GM15510 (cell line): Measurements from ENCODE around the gene C4orf17.

ENCODE experiments used
- POLR2A ChIP-seq: IDR thresholded peaks from 3 replicates; pipeline ENCODE4 v1.6.1; 2011; ENCODE audit warnings: borderline replicate concordance; ENCODE audit not compliant: insufficient read length; ENCODE audit errors: extremely low read depth

C4orf17 gene

GRCh38 chr4:99574530-99575324, 63.9 kb downstream of the C4orf17 start, which contains the start of gene MTTP:
TSS of gene MTTP (plus strand) at chr4:99574824. CDS start at chr4:99574910, 86 bp downstream.
- TF ChIP-seq POLR2A, result no peak

GRCh38 chr4:99578714-99579113, 67.9 kb downstream of the C4orf17 start:
- no peak for TF ChIP-seq POLR2A

- no peak for TF ChIP-seq POLR2A
These were observed 74.7 kb downstream of the C4orf17 start for GRCh38 chr4:99585516-99585915.

- no peak for TF ChIP-seq POLR2A
These were observed 75.5 kb downstream of the C4orf17 start for GRCh38 chr4:99586322-99586721.

- TF ChIP-seq POLR2A, result no peak
These were observed 76.0 kb downstream of the C4orf17 start for GRCh38 chr4:99586797-99587196.

GRCh38 chr4:99587309-99587708, 76.5 kb downstream of the C4orf17 start:
- no peak for TF ChIP-seq POLR2A

GRCh38 chr4:99587803-99588202, 77.0 kb downstream of the C4orf17 start:
- no peak for TF ChIP-seq POLR2A

GRCh38 chr4:99591757-99592156, 80.9 kb downstream of the C4orf17 start:
- TF ChIP-seq POLR2A, result no peak
